ENCODE data around the gene SPAG16.
"Not testable (repeated sequence)": the region's sequence is repeated elsewhere in the genome, so short reads cannot be mapped to it uniquely, and the experiment has no call there.

- not testable (repeated sequence) for TF ChIP-seq TOX (CRISPR knock-in tag; IDR thresholded peaks at IDR 0.05; ENCODE audit: borderline replicate concordance); ZNF565 (CRISPR knock-in tag; conservative IDR thresholded peaks at IDR 0.05; ENCODE audit: low read depth); POU6F1 (CRISPR knock-in tag; IDR thresholded peaks at IDR 0.05; ENCODE audit: borderline replicate concordance, low read depth); TCF4 (CRISPR knock-in tag; IDR thresholded peaks at IDR 0.05; ENCODE audit: borderline replicate concordance); ZNF70 (CRISPR knock-in tag; IDR thresholded peaks at IDR 0.05)
These were observed 417.1 kb downstream of the SPAG16 start for GRCh38 chr2:213701365-213701764.
